HCT116 (cell line): ENCODE results near the gene FOXP1. TPM values are rescaled to one million over a fixed set of nuclear protein-coding genes. Genes with fewer than 3 reads are reported as not detected.

Experiments
- ATAC-seq: fragments of 200-7000 bp; cut with Tn5 transposase; 2 replicates; pipeline ENCODE4 v1.9.1; 2020; ENCODE audit warnings: mild to moderate bottlenecking, moderate library complexity
- BruUV-seq: library from RNA; stranded (reverse); fragments of 400-500 nt; replicated peaks from 2 replicates; lab custom pipeline; 2021; lab: Mats Ljungman, UMichigan
- CTCF ChIA-PET: fragments of 300-600 bp; sonication (Branson Sonifier 250); formaldehyde crosslinking; loops from one replicate; lab custom pipeline; 2021; ENCODE audit warnings: antibody characterized with exemption; lab: Charles Lee
- POLR2A ChIA-PET: fragments of 300-600, 350-600 bp; sonication (Branson Sonifier 250); formaldehyde crosslinking; loops from one replicate; lab custom pipeline; 2021; ENCODE audit warnings: antibody characterized with exemption; lab: Charles Lee
- RAD21 ChIA-PET, 2 experiments: fragments of 300-600 bp; sonication (Branson Sonifier 250); formaldehyde crosslinking; loops; one replicate each; lab custom pipeline; 2023; ENCODE audit warnings: low total read pairs in 2 of 2; ENCODE audit not compliant: uncharacterized antibody in 2 of 2, unreplicated experiment in 2 of 2, low non-redundant PET in 1 of 2; lab: Charles Lee
- DNase-seq: peaks from one replicate; pipeline ENCODE4 v3.0.0-alpha.2; 2010; ENCODE audit warnings: low read depth, low spot score
- H2AFZ ChIP-seq: fragments of 200-600 bp; shearing (Covaris generic), sonication (generic); 2 replicates; pipeline ENCODE4 v1.6.1; 2017; ENCODE audit warnings: low read depth, mixed run types, mixed read lengths, antibody characterized with exemption, low read length; ENCODE audit not compliant: poor library complexity, severe bottlenecking
- H3K27ac ChIP-seq: 2 replicates; pipeline ENCODE4 v1.5.1; 2012; ENCODE audit warnings: low read depth, low read length
- H3K27me3 ChIP-seq: fragments of 200-600 bp; sonication (generic); 2 replicates; pipeline ENCODE4 v1.6.1; 2016; ENCODE audit warnings: mixed run types, low read length, mixed read lengths; ENCODE audit not compliant: insufficient read depth
- H3K36me3 ChIP-seq, 2 experiments: fragments of 200-500 bp in 1 of 2; fragments of 200-600 bp in 1 of 2; sonication (Bioruptor generic) in 1 of 2; sonication (generic) in 1 of 2; 2 replicates each; pipeline versions ENCODE4 v1.5.1 to v1.6.1; 2014 to 2016; ENCODE audit warnings: low read length in 2 of 2, inconsistent platforms in 1 of 2, mixed read lengths in 1 of 2, mixed run types in 1 of 2; ENCODE audit not compliant: insufficient read depth in 2 of 2, control insufficient read depth in 1 of 2
- H3K4me1 ChIP-seq, 2 experiments: fragments of 200-600 bp in 1 of 2; sonication (generic) in 1 of 2; 2 replicates each; pipeline versions ENCODE4 v1.5.1 to v1.6.1; 2012 to 2017; ENCODE audit warnings: low read length in 2 of 2, inconsistent platforms in 1 of 2, mild to moderate bottlenecking in 1 of 2, mixed read lengths in 1 of 2, mixed run types in 1 of 2, moderate library complexity in 1 of 2; ENCODE audit not compliant: insufficient read depth in 2 of 2, control insufficient read depth in 1 of 2
- H3K4me2 ChIP-seq: fragments of 200-600 bp; sonication (generic); 2 replicates; pipeline ENCODE4 v1.6.1; 2017; ENCODE audit warnings: mixed run types, low read length, mixed read lengths
- H3K4me3 ChIP-seq, 2 experiments: fragments of 200-600 bp in 1 of 2; sonication (generic) in 1 of 2; replicated peaks in 1 of 2; 2 replicates each; pipeline ENCODE4 v1.5.1; 2011 to 2016; ENCODE audit warnings: low read length in 2 of 2, control low read depth in 1 of 2, low read depth in 1 of 2, mild to moderate bottlenecking in 1 of 2, mixed read lengths in 1 of 2, mixed run types in 1 of 2
- H3K79me2 ChIP-seq: fragments of 200-600 bp; sonication (generic); 2 replicates; pipeline ENCODE4 v1.6.1; 2017; ENCODE audit warnings: mild to moderate bottlenecking, mixed run types, low read length, moderate library complexity, mixed read lengths; ENCODE audit not compliant: insufficient read depth
- H3K9ac ChIP-seq: fragments of 200-600 bp; sonication (generic); 2 replicates; pipeline ENCODE4 v1.6.1; 2016; ENCODE audit warnings: low read length, mixed read lengths
- H3K9me2 ChIP-seq: fragments of 200-600 bp; sonication (generic), shearing (Covaris generic); 2 replicates; pipeline ENCODE4 v1.6.1; 2017; ENCODE audit warnings: mixed run types, mild to moderate bottlenecking, moderate library complexity; ENCODE audit not compliant: insufficient read depth
- H3K9me3 ChIP-seq, 2 experiments: fragments of 200-500 bp in 1 of 2; fragments of 200-600 bp in 1 of 2; sonication (Bioruptor generic) in 1 of 2; sonication (generic) in 1 of 2; 2 replicates each; pipeline ENCODE4 v1.6.1; 2014 to 2017; ENCODE audit warnings: low read length in 2 of 2, mixed read lengths in 2 of 2, inconsistent platforms in 1 of 2, low read depth in 1 of 2, mild to moderate bottlenecking in 1 of 2, mixed run types in 1 of 2, moderate library complexity in 1 of 2; ENCODE audit not compliant: control insufficient read depth in 1 of 2, insufficient read depth in 1 of 2
- H4K20me1 ChIP-seq: fragments of 200-600 bp; sonication (generic), shearing (Covaris generic); 2 replicates; pipeline ENCODE4 v1.6.1; 2017; ENCODE audit warnings: mixed run types, mild to moderate bottlenecking, moderate library complexity; ENCODE audit not compliant: insufficient read depth
- CEBPB ChIP-seq: IDR thresholded peaks from 2 replicates; pipeline ENCODE4 v1.6.1; 2012; ENCODE audit warnings: low read depth
- CTCF ChIP-seq, 3 experiments: fragments of 200-600 bp in 1 of 3; sonication (generic) in 1 of 3; IDR thresholded peaks in 2 of 3; conservative IDR thresholded peaks in 1 of 3; 2 replicates each; pipeline ENCODE4 v1.5.1; 2012 to 2017; ENCODE audit warnings: low read depth in 2 of 3, low read length in 2 of 3, antibody characterized with exemption in 1 of 3, borderline replicate concordance in 1 of 3, control low read depth in 1 of 3, mild to moderate bottlenecking in 1 of 3, mixed read lengths in 1 of 3, mixed run types in 1 of 3, moderate library complexity in 1 of 3; ENCODE audit not compliant: insufficient read depth in 1 of 3
- EGR1 ChIP-seq: IDR thresholded peaks from 2 replicates; pipeline ENCODE4 v1.6.1; 2012; ENCODE audit warnings: low read depth
- ELF1 ChIP-seq: IDR thresholded peaks from 2 replicates; pipeline ENCODE4 v1.6.1; 2012; ENCODE audit warnings: low read depth, borderline replicate concordance
- EZH2 ChIP-seq: fragments of 200-600 bp; sonication (generic); IDR thresholded peaks from 2 replicates; pipeline ENCODE4 v1.6.1; 2017; ENCODE audit warnings: antibody characterized with exemption, mixed run types
- FOSL1 ChIP-seq: IDR thresholded peaks from 2 replicates; pipeline ENCODE4 v1.6.1; 2012; ENCODE audit warnings: low read depth
- JUND ChIP-seq: IDR thresholded peaks from 2 replicates; pipeline ENCODE4 v1.6.1; 2012
- MAX ChIP-seq: IDR thresholded peaks from 2 replicates; pipeline ENCODE4 v1.6.1; 2012
- POLR2A ChIP-seq: IDR thresholded peaks from 2 replicates; pipeline ENCODE4 v1.7.0; 2011; ENCODE audit warnings: borderline replicate concordance; ENCODE audit not compliant: insufficient read depth, insufficient read length; ENCODE audit errors: extremely low read depth
- POLR2AphosphoS5 ChIP-seq: IDR thresholded peaks from 2 replicates; pipeline ENCODE4 v1.6.1; 2011; ENCODE audit warnings: mild to moderate bottlenecking, low read depth, low read length, moderate library complexity
- RAD21 ChIP-seq: IDR thresholded peaks from 2 replicates; pipeline ENCODE4 v1.6.1; 2012; ENCODE audit warnings: low read depth, mild to moderate bottlenecking
- SP1 ChIP-seq: IDR thresholded peaks from 2 replicates; pipeline ENCODE4 v1.6.1; 2012; ENCODE audit warnings: low read depth
- SRF ChIP-seq: IDR thresholded peaks from 2 replicates; pipeline ENCODE4 v1.6.1; 2012; ENCODE audit warnings: low read depth
- TCF7L2 ChIP-seq: IDR thresholded peaks from 2 replicates; pipeline ENCODE4 v1.7.0; 2011; ENCODE audit warnings: borderline replicate concordance, inconsistent platforms; ENCODE audit not compliant: insufficient read depth, insufficient read length; ENCODE audit errors: extremely low read depth
- YY1 ChIP-seq: IDR thresholded peaks from 2 replicates; pipeline ENCODE4 v1.6.1; 2011; ENCODE audit warnings: low read length, low read depth, moderate library complexity, mild to moderate bottlenecking; ENCODE audit not compliant: insufficient replicate concordance; ENCODE audit errors: extremely low read depth
- ZBTB33 ChIP-seq: IDR thresholded peaks from 2 replicates; pipeline ENCODE4 v1.6.1; 2011; ENCODE audit warnings: mild to moderate bottlenecking, low read length, moderate library complexity; ENCODE audit not compliant: insufficient replicate concordance; ENCODE audit errors: extremely low read depth
- intact Hi-C: fragments of 100-400 bp; cut with micrococcal nuclease; formaldehyde crosslinking; loops from 2 replicates; pipeline ENCODE4 v1.10.0; 2022
- total RNA-seq: library from RNA; stranded (reverse); gene quantifications from one replicate; pipeline ENCODE4 v1.2.1, GENCODE V29; 2021; ENCODE audit not compliant: unreplicated experiment

FOXP1 gene
- total RNA-seq, 1 experiment from 2014 or later = 11.4 TPM

- H3K4me2 ChIP-seq = no peak overlapping the region
- ATAC-seq (no peak), DNase-seq (no peak)
- no peak overlapping the region for H3K9ac ChIP-seq
- H3K79me2 ChIP-seq = no peaks in the 10 kb centered on the region
- no peak overlapping the region for H3K4me3 ChIP-seq
- no peaks in the 10 kb centered on the region for H3K27me3 ChIP-seq
- TF ChIP-seq SP1 (no peak), FOSL1 (no peak), YY1 (no peak), RAD21 (no peak), JUND (no peak), EGR1 (no peak), SRF (no peak), ZBTB33 (no peak), POLR2A (no peak), POLR2AphosphoS5 (no peak), MAX (no peak), EZH2 (no peak), TCF7L2 (no peak), CEBPB (no peak), CTCF (IDR thresholded peaks at IDR 0.05 in 2 of 3, conservative IDR thresholded peaks at IDR 0.05 in 1 of 3; ENCODE audit: borderline replicate concordance in 1 of 3, insufficient read depth in 1 of 3, low read depth in 2 of 3, low read length in 2 of 3) (no peak), ELF1 (no peak)
- TF ChIP-seq, all 23 proteins: peak for 0
- ChIA-PET CTCF (no interaction called here), RAD21 (no interaction called here), POLR2A (no interaction called here)
- intact Hi-C loops = no loop called here
- Histone ChIP-seq H3K27ac (no peak overlapping the region), H3K9me3 (no peaks in the 10 kb centered on the region), H3K36me3 (no peaks in the 10 kb centered on the region), H4K20me1 (no peaks in the 10 kb centered on the region), H3K4me1 (peaks cover 0 to under 1% of the 10 kb centered on the region in 2 experiments; a peak in 1 of 4 replicates), H2AFZ (no peak overlapping the region), H3K9me2 (no peaks in the 10 kb centered on the region)
- BruUV-seq = no TSS peak
Measured at GRCh38 chr3:71490692-71491091, 92.8 kb downstream of the FOXP1 start.
